Measurements from ENCODE around the gene LRIG3.

- TF ChIP-seq CTCF (IDR thresholded peaks at IDR 0.05) (no peak), POLR2A (IDR thresholded peaks at IDR 0.05) (no peak)
Observed at GRCh38 chr12:58905422-58905821, 14.9 kb downstream of the LRIG3 start.
